Measurements from ENCODE around the gene ZNF776.
"Not testable (repeated sequence)": the region's sequence is repeated elsewhere in the genome, so short reads cannot be mapped to it uniquely, and the experiment has no call there.

The ZNF776 gene

GRCh38 chr19:57746580-57747471, at the start of gene ZNF776:
Gene ZNF776 (plus strand): TSS chr19:57746815. CDS start chr19:57747059, 244 bp downstream.
- peak within 1 kb of the TSS; percentile 95 for H3K9ac ChIP-seq (ENCODE audit: low read length)
- H3K36me3 ChIP-seq (ENCODE audit: control insufficient read depth, insufficient read depth, low read length): peaks cover 32% of the 10 kb centered on the region
- peak within 1 kb of the TSS; percentile 100 for H3K4me3 ChIP-seq (ENCODE audit: low read length)
- H3K27ac ChIP-seq (ENCODE audit: low read depth, low read length): peak within 1 kb of the TSS; percentile 83
- no peaks in the 10 kb centered on the region for H3K27me3 ChIP-seq (ENCODE audit: control insufficient read depth, insufficient read depth, low read length)
- peaks cover 11% of the 10 kb centered on the region for H3K4me1 ChIP-seq (ENCODE audit: control insufficient read depth, insufficient read depth, low read length)

- peaks cover 24% of the 10 kb centered on the region for H3K36me3 ChIP-seq (ENCODE audit: control insufficient read depth, insufficient read depth, low read length)
Observed at GRCh38 chr19:57701625-57702024, 45.0 kb upstream of the ZNF776 start.

GRCh38 chr19:57706346-57706745, 40.3 kb upstream of the ZNF776 start:
- Histone ChIP-seq H3K27ac (ENCODE audit: low read depth, low read length) (no peak overlapping the region), H3K27me3 (ENCODE audit: control insufficient read depth, insufficient read depth, low read length) (no peaks in the 10 kb centered on the region), H3K4me1 (ENCODE audit: control insufficient read depth, insufficient read depth, low read length) (no peaks in the 10 kb centered on the region), H3K9ac (ENCODE audit: low read length) (no peak overlapping the region), H3K4me3 (ENCODE audit: low read length) (peak overlapping the region; percentile 8), H3K36me3 (ENCODE audit: control insufficient read depth, insufficient read depth, low read length) (peaks cover 15% of the 10 kb centered on the region)

More at GRCh38 chr19:57701625-57702024, 45.0 kb upstream of the ZNF776 start:
- H3K27ac ChIP-seq (ENCODE audit: low read depth, low read length): no peak overlapping the region
- H3K27me3 ChIP-seq (ENCODE audit: control insufficient read depth, insufficient read depth, low read length): no peaks in the 10 kb centered on the region
- H3K4me1 ChIP-seq (ENCODE audit: control insufficient read depth, insufficient read depth, low read length): no peaks in the 10 kb centered on the region
- H3K4me3 ChIP-seq (ENCODE audit: low read length): no peak overlapping the region
- H3K9ac ChIP-seq (ENCODE audit: low read length): no peak overlapping the region

GRCh38 chr19:57708641-57709361, 37.8 kb upstream of the ZNF776 start, which contains the start of gene ZNF154:
Gene ZNF154 (minus strand): TSS chr19:57709204. CDS start chr19:57708971, 233 bp downstream.
- Histone ChIP-seq H3K9ac (ENCODE audit: low read length) (peak within 1 kb of the TSS; percentile 78), H3K27ac (ENCODE audit: low read depth, low read length) (peak within 1 kb of the TSS; percentile 86)

GRCh38 chr19:57709616-57710015, 37.0 kb upstream of the ZNF776 start:
- Histone ChIP-seq H3K36me3 (ENCODE audit: control insufficient read depth, insufficient read depth, low read length) (peaks cover 5% of the 10 kb centered on the region), H3K27me3 (ENCODE audit: control insufficient read depth, insufficient read depth, low read length) (no peaks in the 10 kb centered on the region), H3K4me3 (ENCODE audit: low read length) (peak overlapping the region; percentile 75), H3K9ac (ENCODE audit: low read length) (no peak overlapping the region), H3K27ac (ENCODE audit: low read depth, low read length) (peak overlapping the region; percentile 86), H3K4me1 (ENCODE audit: control insufficient read depth, insufficient read depth, low read length) (no peaks in the 10 kb centered on the region)

More at GRCh38 chr19:57708641-57709361, 37.8 kb upstream of the ZNF776 start, which contains the start of gene ZNF154:
- H3K36me3 ChIP-seq (ENCODE audit: control insufficient read depth, insufficient read depth, low read length): peaks cover 4% of the 10 kb centered on the region
- H3K27me3 ChIP-seq (ENCODE audit: control insufficient read depth, insufficient read depth, low read length): no peaks in the 10 kb centered on the region
- peak within 1 kb of the TSS; percentile 75 for H3K4me3 ChIP-seq (ENCODE audit: low read length)
- H3K4me1 ChIP-seq (ENCODE audit: control insufficient read depth, insufficient read depth, low read length): no peaks in the 10 kb centered on the region

- peaks cover 5% of the 10 kb centered on the region for H3K36me3 ChIP-seq (ENCODE audit: control insufficient read depth, insufficient read depth, low read length)
- H3K4me3 ChIP-seq (ENCODE audit: low read length): no peak overlapping the region
- no peak overlapping the region for H3K9ac ChIP-seq (ENCODE audit: low read length)
- no peak overlapping the region for H3K27ac ChIP-seq (ENCODE audit: low read depth, low read length)
- no peaks in the 10 kb centered on the region for H3K27me3 ChIP-seq (ENCODE audit: control insufficient read depth, insufficient read depth, low read length)
- H3K4me1 ChIP-seq (ENCODE audit: control insufficient read depth, insufficient read depth, low read length): no peaks in the 10 kb centered on the region
Observed at GRCh38 chr19:57712222-57712621, 34.4 kb upstream of the ZNF776 start.

GRCh38 chr19:57719424-57719823, 27.2 kb upstream of the ZNF776 start:
- peaks cover 30% of the 10 kb centered on the region for H3K36me3 ChIP-seq (ENCODE audit: control insufficient read depth, insufficient read depth, low read length)
- no peaks in the 10 kb centered on the region for H3K4me1 ChIP-seq (ENCODE audit: control insufficient read depth, insufficient read depth, low read length)
- no peak overlapping the region for H3K27ac ChIP-seq (ENCODE audit: low read depth, low read length)
- no peak overlapping the region for H3K4me3 ChIP-seq (ENCODE audit: low read length)
- no peaks in the 10 kb centered on the region for H3K27me3 ChIP-seq (ENCODE audit: control insufficient read depth, insufficient read depth, low read length)
- H3K9ac ChIP-seq (ENCODE audit: low read length): no peak overlapping the region

- Histone ChIP-seq H3K4me3 (ENCODE audit: low read length) (peak overlapping the region; percentile 25), H3K4me1 (ENCODE audit: control insufficient read depth, insufficient read depth, low read length) (no peaks in the 10 kb centered on the region), H3K36me3 (ENCODE audit: control insufficient read depth, insufficient read depth, low read length) (peaks cover 28% of the 10 kb centered on the region), H3K9ac (ENCODE audit: low read length) (no peak overlapping the region), H3K27ac (ENCODE audit: low read depth, low read length) (no peak overlapping the region), H3K27me3 (ENCODE audit: control insufficient read depth, insufficient read depth, low read length) (no peaks in the 10 kb centered on the region)
Observed at GRCh38 chr19:57719901-57720519, 26.6 kb upstream of the ZNF776 start.

- H3K9ac ChIP-seq (ENCODE audit: low read length): no peak overlapping the region
- no peaks in the 10 kb centered on the region for H3K4me1 ChIP-seq (ENCODE audit: control insufficient read depth, insufficient read depth, low read length)
- no peaks in the 10 kb centered on the region for H3K27me3 ChIP-seq (ENCODE audit: control insufficient read depth, insufficient read depth, low read length)
- H3K36me3 ChIP-seq (ENCODE audit: control insufficient read depth, insufficient read depth, low read length): peaks cover 28% of the 10 kb centered on the region
- H3K4me3 ChIP-seq (ENCODE audit: low read length): no peak overlapping the region
- H3K27ac ChIP-seq (ENCODE audit: low read depth, low read length): no peak overlapping the region
Observed at GRCh38 chr19:57720878-57721277, 25.7 kb upstream of the ZNF776 start.

- not testable (repeated sequence) for H3K36me3 ChIP-seq (ENCODE audit: control insufficient read depth, insufficient read depth, low read length); H3K9ac ChIP-seq (ENCODE audit: low read length); H3K4me1 ChIP-seq (ENCODE audit: control insufficient read depth, insufficient read depth, low read length); H3K27me3 ChIP-seq (ENCODE audit: control insufficient read depth, insufficient read depth, low read length); H3K27ac ChIP-seq (ENCODE audit: low read depth, low read length); H3K4me3 ChIP-seq (ENCODE audit: low read length)
Observed at GRCh38 chr19:57738320-57738719, 8.3 kb upstream of the ZNF776 start.

GRCh38 chr19:57738770-57739169, 7.8 kb upstream of the ZNF776 start:
- H3K4me3 ChIP-seq (ENCODE audit: low read length); H3K9ac ChIP-seq (ENCODE audit: low read length): not testable (repeated sequence)

GRCh38 chr19:57747472-57747807, 825 bp downstream of the ZNF776 start:
- peaks cover 11% of the 10 kb centered on the region for H3K4me1 ChIP-seq (ENCODE audit: control insufficient read depth, insufficient read depth, low read length)
- peaks cover 36% of the 10 kb centered on the region for H3K36me3 ChIP-seq (ENCODE audit: control insufficient read depth, insufficient read depth, low read length)
- no peaks in the 10 kb centered on the region for H3K27me3 ChIP-seq (ENCODE audit: control insufficient read depth, insufficient read depth, low read length)
- peak overlapping the region; percentile 83 for H3K27ac ChIP-seq (ENCODE audit: low read depth, low read length)
- peak overlapping the region; percentile 100 for H3K4me3 ChIP-seq (ENCODE audit: low read length)
- H3K9ac ChIP-seq (ENCODE audit: low read length): peak overlapping the region; percentile 95

More at GRCh38 chr19:57738770-57739169, 7.8 kb upstream of the ZNF776 start:
- H3K27me3 ChIP-seq (ENCODE audit: control insufficient read depth, insufficient read depth, low read length); H3K27ac ChIP-seq (ENCODE audit: low read depth, low read length); H3K36me3 ChIP-seq (ENCODE audit: control insufficient read depth, insufficient read depth, low read length); H3K4me1 ChIP-seq (ENCODE audit: control insufficient read depth, insufficient read depth, low read length): not testable (repeated sequence)
